ENCODE measurements around the gene KNOP1. TPM values are rescaled to one million over a fixed set of nuclear protein-coding genes. Genes with fewer than 3 reads are reported as not detected.

The KNOP1 gene
- total RNA-seq, 1 experiment from 2014 or later, result 93.9 TPM

DNA sequence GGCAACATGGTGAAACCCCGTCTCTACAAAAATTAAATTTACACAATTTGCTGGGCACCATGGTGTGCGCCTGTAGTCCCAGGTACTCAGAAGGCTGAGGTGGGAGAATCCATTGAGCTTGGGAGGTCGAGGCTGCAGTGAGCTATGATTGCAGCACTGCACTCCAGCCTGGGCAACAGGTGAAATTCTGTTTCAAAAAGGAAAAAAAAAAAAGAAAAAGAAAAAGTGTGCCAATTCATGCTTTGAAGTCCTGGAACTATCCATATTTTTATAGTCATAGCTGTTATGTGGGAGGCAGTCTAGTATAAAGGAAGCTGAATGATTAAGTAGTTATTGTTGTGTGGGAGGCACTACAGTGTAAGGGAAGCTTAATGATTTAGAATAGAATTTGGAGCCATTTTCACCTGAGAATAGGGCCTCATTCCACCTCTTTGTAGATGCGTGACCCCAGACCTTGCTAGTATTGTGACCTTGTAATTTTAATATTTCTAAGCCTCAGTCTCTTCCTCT is 31.6 kb upstream of the KNOP1 start:
- H3K79me1 ChIP-seq (ENCODE audit: insufficient read depth, low read depth, low read length, poor library complexity, severe bottlenecking), result no peaks in the 10 kb centered on the region
- no peak overlapping the region for H2BK120ac ChIP-seq (ENCODE audit: low read depth, low read length, poor library complexity, severe bottlenecking)
- H4K5ac ChIP-seq (ENCODE audit: insufficient read length, low read depth, low read length), result no peak overlapping the region
- no peak overlapping the region for H3K27ac Mint-ChIP-seq
- no peak overlapping the region for H2BK15ac ChIP-seq (ENCODE audit: low read depth, low read length)
- no peak overlapping the region for H2BK20ac ChIP-seq (ENCODE audit: low read depth, low read length, poor library complexity, severe bottlenecking)
- no CpG with 5 or more reads among the region's 4 CpGs for WGBS (ENCODE audit: extremely low coverage, insufficient read length, low lambda C conversion rate)
- no peaks in the 10 kb centered on the region for H3K9me3 ChIP-seq (ENCODE audit: control insufficient read depth, low read depth, low read length)
- no peak overlapping the region for H3K18ac ChIP-seq (ENCODE audit: insufficient read length, low read depth, low read length)
- H2BK12ac ChIP-seq (ENCODE audit: insufficient read length, low read depth, low read length), result no peak overlapping the region
- no peaks in the 10 kb centered on the region for H3K9me3 Mint-ChIP-seq
- H3K79me2 ChIP-seq (ENCODE audit: insufficient read depth, low read length), result no peaks in the 10 kb centered on the region
- no peak overlapping the region for H2BK5ac ChIP-seq (ENCODE audit: insufficient read length, low read length)
- no peak for DNase-seq
- 0 out of 4 replicates have a peak, but pooled peaks cover 0 to 2% of the 10 kb centered on the region in 2 experiments for H3K4me1 Mint-ChIP-seq
- H3K56ac ChIP-seq (ENCODE audit: insufficient read length, low read depth, low read length), result no peak overlapping the region
- no peak overlapping the region for H2AFZ ChIP-seq (ENCODE audit: low read length)
- H3K4ac ChIP-seq (ENCODE audit: low read depth, low read length), result no peak overlapping the region
- no peak overlapping the region for H4K91ac ChIP-seq (ENCODE audit: insufficient read length, low read depth, low read length)
- H4K20me1 ChIP-seq (ENCODE audit: control insufficient read depth, insufficient read depth, insufficient read length), result no peaks in the 10 kb centered on the region
- no peaks in the 10 kb centered on the region for H3K36me3 Mint-ChIP-seq (ENCODE audit: insufficient read depth in 1 of 3, low read depth in 3 of 3)
- H3K4me2 ChIP-seq (ENCODE audit: insufficient read depth, insufficient read length, low read length), result no peak overlapping the region
- no peak overlapping the region for H3K4me3 Mint-ChIP-seq
- H3K27me3 ChIP-seq (ENCODE audit: insufficient read depth, low read length), result no peaks in the 10 kb centered on the region
- no peak overlapping the region for H2AK5ac ChIP-seq (ENCODE audit: insufficient read length, low read length)
- H3T11ph ChIP-seq (ENCODE audit: low read length), result no peak overlapping the region
- H3K27ac ChIP-seq (ENCODE audit: insufficient read length, low read depth, low read length), result no peak overlapping the region
- no peak overlapping the region for H3K23ac ChIP-seq (ENCODE audit: insufficient read length, low read depth, low read length)
- no peak overlapping the region for H4K8ac ChIP-seq (replicated peaks; ENCODE audit: insufficient read length, low read depth, low read length)
- H3K9ac ChIP-seq (ENCODE audit: extremely low read depth, insufficient read length, low read length), result no peak overlapping the region
- H3K23me2 ChIP-seq (ENCODE audit: insufficient read length, low read depth, low read length, poor library complexity, severe bottlenecking), result no peaks in the 10 kb centered on the region
- H3K27me3 Mint-ChIP-seq (ENCODE audit: low read depth), result no peaks in the 10 kb centered on the region
- H3K4me1 ChIP-seq (ENCODE audit: insufficient read depth, low read length), result no peaks in the 10 kb centered on the region
- TF ChIP-seq, protein P1, sequence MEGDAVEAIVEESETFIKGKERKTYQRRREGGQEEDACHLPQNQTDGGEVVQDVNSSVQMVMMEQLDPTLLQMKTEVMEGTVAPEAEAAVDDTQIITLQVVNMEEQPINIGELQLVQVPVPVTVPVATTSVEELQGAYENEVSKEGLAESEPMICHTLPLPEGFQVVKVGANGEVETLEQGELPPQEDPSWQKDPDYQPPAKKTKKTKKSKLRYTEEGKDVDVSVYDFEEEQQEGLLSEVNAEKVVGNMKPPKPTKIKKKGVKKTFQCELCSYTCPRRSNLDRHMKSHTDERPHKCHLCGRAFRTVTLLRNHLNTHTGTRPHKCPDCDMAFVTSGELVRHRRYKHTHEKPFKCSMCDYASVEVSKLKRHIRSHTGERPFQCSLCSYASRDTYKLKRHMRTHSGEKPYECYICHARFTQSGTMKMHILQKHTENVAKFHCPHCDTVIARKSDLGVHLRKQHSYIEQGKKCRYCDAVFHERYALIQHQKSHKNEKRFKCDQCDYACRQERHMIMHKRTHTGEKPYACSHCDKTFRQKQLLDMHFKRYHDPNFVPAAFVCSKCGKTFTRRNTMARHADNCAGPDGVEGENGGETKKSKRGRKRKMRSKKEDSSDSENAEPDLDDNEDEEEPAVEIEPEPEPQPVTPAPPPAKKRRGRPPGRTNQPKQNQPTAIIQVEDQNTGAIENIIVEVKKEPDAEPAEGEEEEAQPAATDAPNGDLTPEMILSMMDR (conservative IDR thresholded peaks at IDR 0.05), result no peak
- no peak overlapping the region for H3K14ac ChIP-seq (ENCODE audit: insufficient read depth, low read length)
